Stimulated activated memory B cell treated with anti-CD40 and anti-IgM and Interleukin-4, amounts not matched to agents 10 μg/mL and 1 μg/mL and 100 μg/mL, for 72 hours (primary cell): ENCODE results near the gene ZSCAN2.
A peak's percentile ranks its signal among the peaks of the same experiment; 100 is the strongest.
"Not testable (repeated sequence)": the region's sequence is repeated elsewhere in the genome, so short reads cannot be mapped to it uniquely, and the experiment has no call there.

Experiments
- ATAC-seq: fragments of 150-1000 bp; cut with Tn5 transposase; 2 replicates; pipeline ENCODE4 v1.10.0; 2021
- H3K27ac Mint-ChIP-seq: one replicate; pipeline ENCODE4 v1.8.0; 2022; ENCODE audit warnings: mild to moderate bottlenecking, mixed read lengths
- H3K27me3 Mint-ChIP-seq: one replicate; pipeline ENCODE4 v1.8.0; 2022; ENCODE audit warnings: mixed read lengths
- H3K36me3 Mint-ChIP-seq: one replicate; pipeline ENCODE4 v1.8.0; 2022; ENCODE audit warnings: mixed read lengths
- H3K4me1 Mint-ChIP-seq: one replicate; pipeline ENCODE4 v1.8.0; 2022; ENCODE audit warnings: mixed read lengths
- H3K4me3 Mint-ChIP-seq: one replicate; pipeline ENCODE4 v1.8.0; 2022; ENCODE audit warnings: mild to moderate bottlenecking, moderate library complexity, mixed read lengths
- H3K9me3 Mint-ChIP-seq: one replicate; pipeline ENCODE4 v1.8.0; 2022; ENCODE audit warnings: mixed read lengths

Gene ZSCAN2

GRCh38 chr15:84600687-84601554 is at the start of gene ZSCAN2:
ZSCAN2 (plus strand) TSS chr15:84601009; CDS start chr15:84603928, 2,919 bp downstream.
- peaks cover 71% of the 10 kb centered on the region for H3K4me1 Mint-ChIP-seq
- no peaks in the 10 kb centered on the region for H3K9me3 Mint-ChIP-seq
- peak within 1 kb of the TSS; percentile 80 for H3K27ac Mint-ChIP-seq
- peak within 1 kb of the TSS; percentile 86 for H3K4me3 Mint-ChIP-seq
- peak; percentile 96 for ATAC-seq
- H3K36me3 Mint-ChIP-seq: peaks cover 22% of the 10 kb centered on the region
- no peaks in the 10 kb centered on the region for H3K27me3 Mint-ChIP-seq

DNA sequence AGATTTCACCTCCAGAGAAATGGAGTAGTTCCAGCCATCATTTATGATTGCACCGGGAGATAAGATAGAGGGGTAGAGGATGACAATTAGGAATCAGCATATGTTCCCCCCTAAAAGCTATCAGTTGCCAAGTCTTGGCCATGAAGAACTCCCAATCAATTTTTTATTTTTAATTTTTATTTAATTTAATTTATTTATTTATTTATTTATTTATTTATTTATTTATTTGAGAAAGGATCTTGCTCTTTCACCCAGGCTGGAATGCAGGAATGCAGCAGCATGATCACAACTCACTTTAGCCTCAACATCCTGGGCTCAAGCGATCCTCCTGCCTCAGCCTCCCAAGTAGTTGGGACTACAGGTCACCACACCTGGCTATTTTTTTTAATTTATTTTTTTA is 49.2 kb upstream of the ZSCAN2 start:
- H3K4me1 Mint-ChIP-seq, H3K4me3 Mint-ChIP-seq, ATAC-seq, H3K27me3 Mint-ChIP-seq, H3K9me3 Mint-ChIP-seq, H3K27ac Mint-ChIP-seq: not testable (repeated sequence)
- peaks cover 56% of the 10 kb centered on the region for H3K36me3 Mint-ChIP-seq

DNA sequence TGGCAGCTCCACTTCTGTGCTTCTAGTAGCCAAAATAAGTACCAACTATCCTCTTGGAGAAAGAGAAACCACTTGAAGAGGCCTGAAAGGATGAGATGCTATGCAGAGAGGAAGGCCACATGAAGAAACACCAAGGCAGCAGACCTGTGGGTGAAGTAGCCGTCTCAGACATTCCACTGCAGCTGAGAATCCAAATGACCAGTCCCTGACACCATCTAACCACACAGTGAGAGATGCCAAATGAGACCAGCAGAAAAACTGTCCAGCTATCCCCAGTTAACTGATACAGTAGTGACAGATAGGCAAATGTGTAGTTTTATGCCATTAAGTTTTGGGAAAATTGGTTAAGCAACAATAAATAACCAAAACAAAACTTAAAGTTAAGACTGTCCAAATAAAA is 47.9 kb upstream of the ZSCAN2 start:
- no peaks in the 10 kb centered on the region for H3K9me3 Mint-ChIP-seq
- no peak for ATAC-seq
- H3K27me3 Mint-ChIP-seq: no peaks in the 10 kb centered on the region
- peaks cover 51% of the 10 kb centered on the region for H3K36me3 Mint-ChIP-seq
- H3K27ac Mint-ChIP-seq: no peak overlapping the region
- H3K4me3 Mint-ChIP-seq: no peak overlapping the region
- no peaks in the 10 kb centered on the region for H3K4me1 Mint-ChIP-seq

GRCh38 chr15:84556690-84557089 is 44.1 kb upstream of the ZSCAN2 start:
- H3K36me3 Mint-ChIP-seq: peaks cover 24% of the 10 kb centered on the region
- not testable (repeated sequence) for H3K4me1 Mint-ChIP-seq, H3K27me3 Mint-ChIP-seq, H3K9me3 Mint-ChIP-seq, ATAC-seq, H3K4me3 Mint-ChIP-seq, H3K27ac Mint-ChIP-seq

DNA sequence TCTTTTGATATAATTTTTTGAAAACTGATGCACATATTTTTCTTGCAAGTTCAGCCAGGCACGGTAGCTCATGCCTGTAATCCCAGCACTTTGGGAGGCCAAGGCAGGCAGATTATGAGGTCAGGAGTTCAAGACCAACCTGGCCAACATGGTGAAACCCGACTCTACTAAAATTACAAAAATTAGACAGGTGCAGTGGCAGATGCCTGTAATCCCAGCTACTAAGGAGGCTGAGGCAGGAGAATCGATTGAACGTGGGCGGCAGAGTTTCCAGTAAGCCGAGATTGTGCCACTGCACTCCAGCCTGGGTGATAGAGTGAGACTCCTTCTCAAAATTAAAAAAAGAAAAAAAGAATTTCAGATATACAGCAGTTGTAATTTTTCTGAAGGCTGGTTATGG is 32.8 kb upstream of the ZSCAN2 start:
- H3K9me3 Mint-ChIP-seq, ATAC-seq, H3K36me3 Mint-ChIP-seq, H3K27me3 Mint-ChIP-seq, H3K27ac Mint-ChIP-seq, H3K4me1 Mint-ChIP-seq, H3K4me3 Mint-ChIP-seq: not testable (repeated sequence)

DNA sequence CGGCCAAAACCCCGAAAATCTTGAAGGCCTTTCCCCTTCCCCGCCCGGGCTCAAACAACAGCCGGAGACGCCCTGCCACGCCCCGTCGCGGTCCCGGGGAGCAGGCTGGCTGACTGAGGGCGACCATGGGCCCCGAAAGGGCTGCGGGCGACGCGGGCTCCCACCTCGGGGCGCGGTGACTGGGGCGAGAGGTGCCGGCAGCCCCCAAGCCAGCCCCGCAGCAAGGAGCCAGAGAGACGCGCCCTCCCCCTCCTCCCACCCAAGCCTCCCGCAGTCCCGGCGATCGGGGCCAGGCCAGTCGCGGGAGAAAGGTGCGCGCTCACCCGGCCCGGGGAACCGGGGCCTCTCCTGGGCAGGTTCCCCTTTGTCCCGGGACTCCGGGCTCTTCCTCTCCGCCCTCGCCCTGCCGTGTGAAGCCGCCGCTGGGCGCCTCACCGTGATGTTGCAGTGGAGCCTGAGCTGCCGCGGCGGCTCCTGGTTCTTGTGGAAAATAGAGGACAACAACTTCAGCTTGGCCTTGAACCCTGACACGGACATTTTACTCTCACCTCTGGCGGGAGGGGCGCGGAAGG is 30.6 kb upstream of the ZSCAN2 start:
- Mint-ChIP-seq H3K9me3 (no peaks in the 10 kb centered on the region), H3K27ac (peak overlapping the region; percentile 76), H3K4me3 (peak overlapping the region; percentile 83), H3K27me3 (no peaks in the 10 kb centered on the region), H3K4me1 (peaks cover 6% of the 10 kb centered on the region), H3K36me3 (peaks cover 6% of the 10 kb centered on the region)
- peak; percentile 79 for ATAC-seq

DNA sequence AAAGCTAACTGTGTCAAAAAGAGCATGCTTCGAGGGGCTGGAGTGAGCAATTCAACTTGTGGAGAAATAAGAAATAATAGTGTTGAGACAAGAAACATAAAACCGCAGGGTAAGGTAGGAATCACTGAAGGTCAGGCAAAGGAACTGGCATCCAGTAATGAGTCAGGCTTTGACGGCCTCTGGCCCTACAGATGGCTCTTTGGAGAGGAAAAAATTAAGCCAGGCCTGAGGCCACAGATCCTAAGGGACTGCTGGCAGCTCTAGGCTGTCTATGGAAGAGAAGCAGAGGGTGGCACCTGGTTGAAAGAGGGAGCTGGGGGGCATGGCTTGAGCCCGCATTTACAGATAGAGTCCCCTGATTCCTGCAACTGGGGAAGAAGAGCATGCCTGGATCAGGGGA is 28.6 kb upstream of the ZSCAN2 start:
- no peaks in the 10 kb centered on the region for H3K27me3 Mint-ChIP-seq
- peaks cover 6% of the 10 kb centered on the region for H3K4me1 Mint-ChIP-seq
- H3K36me3 Mint-ChIP-seq: no peaks in the 10 kb centered on the region
- no peak overlapping the region for H3K4me3 Mint-ChIP-seq
- no peak overlapping the region for H3K27ac Mint-ChIP-seq
- H3K9me3 Mint-ChIP-seq: no peaks in the 10 kb centered on the region
- no peak for ATAC-seq

DNA sequence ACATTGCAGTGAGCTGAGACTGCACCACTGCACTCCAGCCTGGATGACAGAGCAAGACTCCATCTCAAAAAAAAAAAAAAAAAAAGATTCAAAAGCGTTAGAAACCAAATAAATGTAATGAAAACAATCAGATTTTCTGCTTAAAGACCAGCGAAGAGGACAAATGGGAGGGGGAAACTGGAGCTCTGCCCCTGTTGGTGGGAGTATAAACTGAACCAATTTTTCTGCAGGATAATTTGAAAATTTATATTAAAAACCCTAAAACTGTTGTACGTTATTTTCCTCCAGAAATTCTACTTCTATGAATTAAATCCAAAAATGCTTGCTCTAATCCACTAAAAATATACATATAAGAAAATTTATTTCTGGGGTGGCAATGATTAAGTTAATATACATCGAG is 25.3 kb upstream of the ZSCAN2 start:
- no peaks in the 10 kb centered on the region for H3K9me3 Mint-ChIP-seq
- H3K4me3 Mint-ChIP-seq: no peak overlapping the region
- no peaks in the 10 kb centered on the region for H3K27me3 Mint-ChIP-seq
- no peak overlapping the region for H3K27ac Mint-ChIP-seq
- H3K4me1 Mint-ChIP-seq: no peaks in the 10 kb centered on the region
- no peaks in the 10 kb centered on the region for H3K36me3 Mint-ChIP-seq
- no peak for ATAC-seq

GRCh38 chr15:84577891-84578290 is 22.9 kb upstream of the ZSCAN2 start:
- not testable (repeated sequence) for H3K36me3 Mint-ChIP-seq, ATAC-seq, H3K27ac Mint-ChIP-seq, H3K4me3 Mint-ChIP-seq, H3K27me3 Mint-ChIP-seq, H3K9me3 Mint-ChIP-seq, H3K4me1 Mint-ChIP-seq

DNA sequence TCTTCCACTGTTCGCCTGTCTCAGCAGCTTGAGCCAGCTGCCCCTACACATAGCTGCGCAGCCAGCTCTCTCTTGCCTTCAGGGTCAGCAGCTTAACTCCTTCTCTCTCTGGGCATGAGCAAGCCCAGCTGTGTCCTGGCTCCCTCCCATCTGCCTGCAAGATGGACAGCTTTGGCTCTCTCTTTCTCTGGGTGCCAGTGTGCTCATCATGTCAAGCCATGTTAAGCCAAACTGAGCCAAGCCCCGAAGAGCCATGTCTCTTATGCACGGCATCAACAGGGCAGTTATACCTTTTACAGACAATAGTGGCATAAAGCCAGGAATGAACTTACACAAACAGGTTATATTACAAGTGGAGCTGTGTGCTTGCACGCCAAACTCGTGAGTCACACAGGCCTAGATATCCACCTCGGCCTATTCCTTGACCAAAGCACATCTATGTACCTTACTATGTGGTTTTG is 21.5 kb upstream of the ZSCAN2 start:
- peaks cover 17% of the 10 kb centered on the region for H3K27me3 Mint-ChIP-seq
- not testable (repeated sequence) for H3K36me3 Mint-ChIP-seq, H3K4me3 Mint-ChIP-seq, H3K4me1 Mint-ChIP-seq, H3K9me3 Mint-ChIP-seq, H3K27ac Mint-ChIP-seq, ATAC-seq

DNA sequence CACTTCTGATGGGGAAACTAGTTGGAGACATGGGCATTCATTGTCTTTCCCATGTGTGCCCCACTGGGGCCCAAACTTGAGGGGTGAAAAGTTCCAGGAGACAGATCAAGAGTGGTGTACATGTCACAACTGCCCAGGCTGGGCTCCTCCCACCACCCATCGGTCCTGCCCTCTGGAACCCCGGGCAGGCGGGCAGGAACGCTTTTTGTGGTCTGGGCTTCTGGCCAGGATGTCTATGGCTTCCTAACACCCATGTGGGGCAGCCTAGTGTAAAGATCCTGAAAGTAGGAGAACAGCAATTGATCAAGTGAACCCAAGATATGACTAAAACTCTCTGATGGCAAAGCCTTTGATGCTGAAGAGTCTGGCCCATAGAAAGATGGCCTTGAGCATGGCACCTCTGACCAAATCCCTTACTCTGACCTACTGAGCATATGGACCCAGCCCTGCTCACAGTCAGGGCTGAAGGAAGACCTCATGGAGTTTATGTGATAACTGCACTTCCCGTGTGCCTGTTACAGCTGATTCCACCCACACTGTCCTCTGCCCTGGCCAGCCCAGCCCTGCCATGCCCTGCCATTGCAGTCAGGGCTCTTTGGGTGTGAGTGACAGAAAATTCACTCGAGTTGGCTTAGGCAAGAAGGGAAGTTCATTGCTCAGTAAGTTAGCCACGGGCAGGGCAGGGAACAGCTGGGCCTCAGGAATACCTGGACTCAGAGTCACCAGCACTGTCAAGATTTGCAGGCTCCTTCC is 19.0 kb upstream of the ZSCAN2 start:
- not testable (repeated sequence) for H3K4me1 Mint-ChIP-seq, ATAC-seq, H3K27ac Mint-ChIP-seq, H3K9me3 Mint-ChIP-seq, H3K36me3 Mint-ChIP-seq, H3K4me3 Mint-ChIP-seq
- H3K27me3 Mint-ChIP-seq: peaks cover 18% of the 10 kb centered on the region

DNA sequence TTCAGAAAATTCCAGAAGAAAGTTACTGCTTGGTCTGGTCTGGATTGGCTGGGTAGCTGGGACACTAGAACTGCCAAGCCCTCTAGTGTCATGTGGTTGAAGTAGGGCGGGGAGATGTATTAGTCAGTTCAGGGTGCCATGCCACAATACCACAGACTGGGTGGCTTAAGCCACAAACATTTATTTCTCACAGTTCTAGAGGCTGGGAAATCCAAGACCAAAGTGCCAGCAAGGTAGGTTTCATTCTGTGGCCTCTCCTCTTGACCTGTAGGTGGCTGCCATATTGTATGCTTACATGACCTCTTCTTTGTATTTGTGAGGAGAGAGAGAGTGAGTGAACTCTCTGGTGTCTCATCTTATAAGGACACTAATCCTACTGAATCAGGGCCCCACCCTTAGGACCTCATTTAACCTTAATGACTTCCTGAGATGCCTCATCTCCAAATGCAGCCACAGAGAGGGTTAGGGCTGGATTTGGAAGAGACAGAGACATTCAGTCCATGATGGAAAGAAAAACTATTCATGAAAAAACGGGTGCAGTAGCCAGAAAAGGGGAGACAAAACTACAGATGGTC is 18.1 kb upstream of the ZSCAN2 start:
- H3K27ac Mint-ChIP-seq: no peak overlapping the region

GRCh38 chr15:84583921-84584320 is 16.9 kb upstream of the ZSCAN2 start:
- H3K9me3 Mint-ChIP-seq, H3K4me3 Mint-ChIP-seq, ATAC-seq, H3K36me3 Mint-ChIP-seq, H3K4me1 Mint-ChIP-seq, H3K27ac Mint-ChIP-seq: not testable (repeated sequence)
- peaks cover 18% of the 10 kb centered on the region for H3K27me3 Mint-ChIP-seq

More for the DNA sequence above, 18.1 kb upstream of the ZSCAN2 start:
- Mint-ChIP-seq H3K36me3 (no peaks in the 10 kb centered on the region), H3K27me3 (peaks cover 18% of the 10 kb centered on the region), H3K9me3 (no peaks in the 10 kb centered on the region), H3K4me1 (no peaks in the 10 kb centered on the region), H3K4me3 (no peak overlapping the region)
- ATAC-seq: no peak

DNA sequence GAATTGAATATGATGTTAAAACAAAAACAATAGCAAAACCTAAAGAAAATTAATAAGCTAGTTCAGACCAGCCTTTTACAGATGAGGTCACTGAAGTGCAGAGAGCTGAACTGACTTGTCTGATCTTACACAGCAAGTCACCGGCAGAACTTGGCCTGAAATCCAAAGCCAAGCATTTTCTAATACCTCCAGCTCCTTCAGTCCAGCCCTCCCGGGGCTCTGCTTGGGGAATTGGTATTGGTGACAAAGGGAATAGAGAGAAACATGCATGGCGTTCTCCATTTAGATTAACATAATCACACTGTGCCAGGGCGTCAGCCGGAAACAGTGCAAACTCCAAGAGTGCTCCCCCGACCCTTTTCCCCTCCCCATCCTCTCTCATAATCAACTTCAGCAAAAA is 14.1 kb upstream of the ZSCAN2 start:
- Mint-ChIP-seq H3K9me3 (no peaks in the 10 kb centered on the region), H3K27ac (no peak overlapping the region), H3K36me3 (no peaks in the 10 kb centered on the region), H3K4me1 (peaks cover 5% of the 10 kb centered on the region), H3K4me3 (no peak overlapping the region), H3K27me3 (peaks cover 18% of the 10 kb centered on the region)
- ATAC-seq: no peak
